ENCODE data around the gene HRH2. TPM values are rescaled to one million over a fixed set of nuclear protein-coding genes. Genes with fewer than 3 reads are reported as not detected.

HRH2 gene
- total and polyA plus RNA-seq, 2 experiments from 2014 or later = not detected

DNA sequence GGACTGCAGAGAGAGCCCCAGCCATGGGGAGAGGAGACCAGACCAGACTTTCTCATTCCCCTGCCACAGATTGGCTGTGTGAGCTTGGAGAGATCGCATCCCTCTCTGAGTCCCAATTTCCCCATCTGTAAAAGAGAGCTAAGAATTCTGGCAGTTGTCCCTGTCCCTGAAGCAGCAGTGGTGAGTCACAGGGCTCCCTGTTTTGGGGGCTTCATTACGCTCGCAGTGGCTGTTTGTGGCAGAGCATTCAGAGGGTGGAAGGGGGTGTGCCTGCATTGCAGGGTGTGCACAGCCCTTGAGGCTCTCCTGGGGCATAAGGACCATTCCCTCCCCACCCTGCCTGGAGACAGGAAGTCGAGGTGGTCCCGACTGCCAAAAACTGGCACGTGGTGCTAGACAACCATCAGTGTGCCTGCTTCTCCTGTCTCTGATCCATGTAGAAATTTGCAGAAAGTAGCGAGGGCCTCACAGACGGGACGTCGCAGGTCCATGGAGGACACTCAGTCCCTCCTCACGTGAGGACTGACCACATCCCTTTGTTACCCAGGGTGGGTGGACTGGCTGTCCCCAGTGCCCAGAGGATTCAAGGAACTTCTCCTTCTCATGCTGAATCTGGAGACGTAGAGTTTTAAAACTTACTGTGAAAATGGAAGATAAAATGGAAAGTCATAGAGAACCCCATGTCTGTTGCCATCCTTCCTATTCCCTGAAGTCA, 35.3 kb downstream of the HRH2 start:
- Histone ChIP-seq H3K4me3 (no peak overlapping the region), H4K20me1 (ENCODE audit: insufficient read depth) (no peaks in the 10 kb centered on the region), H3K27ac (no peak overlapping the region), H2AFZ (no peak overlapping the region), H3K4me1 (ENCODE audit: insufficient read depth) (no peaks in the 10 kb centered on the region), H3K79me2 (ENCODE audit: insufficient read depth) (no peaks in the 10 kb centered on the region), H3K27me3 (replicated peaks; ENCODE audit: insufficient read depth) (no peaks in the 10 kb centered on the region), H3K36me3 (ENCODE audit: low read depth) (no peaks in the 10 kb centered on the region), H3K9ac (no peak overlapping the region), H3K9me2 (ENCODE audit: insufficient read depth) (no peaks in the 10 kb centered on the region), H3F3A (ENCODE audit: insufficient read depth) (no peaks in the 10 kb centered on the region), H3K9me3 (ENCODE audit: low read depth) (no peaks in the 10 kb centered on the region), H3K4me2 (ENCODE audit: unreplicated experiment) (no peak overlapping the region)
- no peak for DNase-seq
- in situ Hi-C loops (cut with MboI) = no loop called here
- TF ChIP-seq EZH2 (IDR thresholded peaks at IDR 0.05; ENCODE audit: insufficient read depth, poor library complexity, severe bottlenecking) (no peak), EZH2phosphoT487 (IDR thresholded peaks at IDR 0.05; ENCODE audit: insufficient read depth, low read depth) (no peak)
- 40 to 48% methylated on average over 12 of the region's 12 CpGs for WGBS, 2 experiments (ENCODE audit: low coverage in 1 of 2, low lambda C conversion rate in 2 of 2, missing lambda C conversion rate in 2 of 2)

DNA sequence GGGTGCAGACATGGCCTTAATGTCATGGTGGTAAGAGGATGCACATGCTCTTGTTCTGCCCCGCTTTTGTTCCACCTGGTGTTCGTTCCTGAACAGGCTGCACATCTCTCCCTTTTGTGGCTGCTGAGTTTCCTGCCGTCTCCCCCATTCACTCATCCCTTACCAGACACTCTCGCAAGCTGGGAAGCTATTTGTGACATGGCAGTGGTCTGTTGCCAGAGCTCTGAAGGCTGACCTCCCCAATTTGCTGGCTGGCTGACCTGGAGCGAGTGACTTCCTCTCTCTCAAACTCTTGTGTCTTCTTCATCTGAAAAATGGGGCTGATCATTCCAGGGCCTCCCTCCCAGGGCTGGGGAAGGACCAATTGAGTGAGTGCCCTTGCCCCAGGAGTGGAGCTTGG, 35.9 kb downstream of the HRH2 start:
- no peaks in the 10 kb centered on the region for H3F3A ChIP-seq (ENCODE audit: insufficient read depth)
- WGBS, 2 experiments (ENCODE audit: low coverage in 1 of 2, low lambda C conversion rate in 2 of 2, missing lambda C conversion rate in 2 of 2) = 10 to 13% methylated on average over 5 of the region's 5 CpGs
- no peak for TF ChIP-seq EZH2phosphoT487 (IDR thresholded peaks at IDR 0.05; ENCODE audit: insufficient read depth, low read depth)
- no peak for TF ChIP-seq EZH2 (IDR thresholded peaks at IDR 0.05; ENCODE audit: insufficient read depth, poor library complexity, severe bottlenecking)
- no peaks in the 10 kb centered on the region for H3K27me3 ChIP-seq (replicated peaks; ENCODE audit: insufficient read depth)
- no peak overlapping the region for H3K27ac ChIP-seq
- in situ Hi-C loops (cut with MboI) = no loop called here
- no peak overlapping the region for H3K4me3 ChIP-seq
- H3K9ac ChIP-seq = no peak overlapping the region
- no peaks in the 10 kb centered on the region for H3K9me2 ChIP-seq (ENCODE audit: insufficient read depth)
- no peaks in the 10 kb centered on the region for H3K36me3 ChIP-seq (ENCODE audit: low read depth)
- H3K4me1 ChIP-seq (ENCODE audit: insufficient read depth) = no peaks in the 10 kb centered on the region
- DNase-seq = no peak
- no peak overlapping the region for H3K4me2 ChIP-seq (ENCODE audit: unreplicated experiment)
- H3K9me3 ChIP-seq (ENCODE audit: low read depth) = no peaks in the 10 kb centered on the region
- H3K79me2 ChIP-seq (ENCODE audit: insufficient read depth) = no peaks in the 10 kb centered on the region
- H2AFZ ChIP-seq = no peak overlapping the region
- H4K20me1 ChIP-seq (ENCODE audit: insufficient read depth) = no peaks in the 10 kb centered on the region

DNA sequence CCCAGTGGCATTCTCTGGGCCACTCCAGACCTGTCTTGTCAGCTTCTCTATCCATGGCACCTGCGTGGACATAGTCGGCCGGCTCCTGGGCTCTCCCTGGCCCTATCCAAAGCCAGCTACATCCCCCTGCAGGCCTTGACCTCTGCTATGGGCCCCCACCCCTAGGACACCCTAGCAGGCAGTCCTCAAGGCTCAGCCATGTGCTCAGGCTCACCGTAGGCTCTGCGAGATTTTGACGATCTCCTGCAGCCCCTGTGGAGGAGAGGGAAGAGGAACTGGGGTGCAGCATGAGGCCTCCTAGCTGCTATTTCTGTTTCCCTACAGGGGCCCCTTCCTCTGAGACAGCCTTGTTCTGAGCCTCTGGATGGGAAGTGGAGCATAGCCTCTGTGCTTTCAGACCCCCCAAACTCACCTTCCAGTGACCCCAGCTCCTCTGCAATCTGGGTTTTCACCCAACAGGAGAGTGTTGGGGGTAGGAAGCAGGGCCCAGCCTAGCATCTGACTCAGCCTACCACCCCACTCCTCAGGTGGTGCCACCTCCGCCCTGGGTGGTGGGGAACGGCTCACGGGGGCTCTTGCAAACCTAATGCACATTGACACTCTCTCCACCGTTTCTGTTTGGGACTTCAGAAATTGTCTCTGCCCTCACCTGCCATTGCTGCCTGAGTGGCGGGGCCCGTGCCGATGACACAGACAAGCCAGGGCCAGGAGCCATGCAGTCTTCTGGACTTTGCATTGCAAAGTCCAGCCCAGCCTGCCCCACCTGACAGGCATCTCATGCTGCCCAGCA, 36.7 kb downstream of the HRH2 start:
- Histone ChIP-seq H3K27ac (no peak overlapping the region), H4K20me1 (ENCODE audit: insufficient read depth) (no peaks in the 10 kb centered on the region), H3K4me3 (no peak overlapping the region), H2AFZ (no peak overlapping the region), H3K27me3 (replicated peaks; ENCODE audit: insufficient read depth) (no peaks in the 10 kb centered on the region), H3K9me2 (ENCODE audit: insufficient read depth) (no peaks in the 10 kb centered on the region), H3F3A (ENCODE audit: insufficient read depth) (no peaks in the 10 kb centered on the region), H3K9ac (no peak overlapping the region), H3K36me3 (ENCODE audit: low read depth) (no peaks in the 10 kb centered on the region), H3K4me1 (ENCODE audit: insufficient read depth) (no peaks in the 10 kb centered on the region), H3K9me3 (ENCODE audit: low read depth) (no peaks in the 10 kb centered on the region), H3K79me2 (ENCODE audit: insufficient read depth) (no peaks in the 10 kb centered on the region), H3K4me2 (ENCODE audit: unreplicated experiment) (no peak overlapping the region)
- DNase-seq = no peak
- in situ Hi-C loops (cut with MboI) = no loop called here
- no peak for TF ChIP-seq EZH2 (IDR thresholded peaks at IDR 0.05; ENCODE audit: insufficient read depth, poor library complexity, severe bottlenecking)
- TF ChIP-seq EZH2phosphoT487 (IDR thresholded peaks at IDR 0.05; ENCODE audit: insufficient read depth, low read depth) = no peak
- WGBS, 2 experiments (ENCODE audit: low coverage in 1 of 2, low lambda C conversion rate in 2 of 2, missing lambda C conversion rate in 2 of 2) = 24 to 31% methylated on average over 13 of the region's 13 CpGs

DNA sequence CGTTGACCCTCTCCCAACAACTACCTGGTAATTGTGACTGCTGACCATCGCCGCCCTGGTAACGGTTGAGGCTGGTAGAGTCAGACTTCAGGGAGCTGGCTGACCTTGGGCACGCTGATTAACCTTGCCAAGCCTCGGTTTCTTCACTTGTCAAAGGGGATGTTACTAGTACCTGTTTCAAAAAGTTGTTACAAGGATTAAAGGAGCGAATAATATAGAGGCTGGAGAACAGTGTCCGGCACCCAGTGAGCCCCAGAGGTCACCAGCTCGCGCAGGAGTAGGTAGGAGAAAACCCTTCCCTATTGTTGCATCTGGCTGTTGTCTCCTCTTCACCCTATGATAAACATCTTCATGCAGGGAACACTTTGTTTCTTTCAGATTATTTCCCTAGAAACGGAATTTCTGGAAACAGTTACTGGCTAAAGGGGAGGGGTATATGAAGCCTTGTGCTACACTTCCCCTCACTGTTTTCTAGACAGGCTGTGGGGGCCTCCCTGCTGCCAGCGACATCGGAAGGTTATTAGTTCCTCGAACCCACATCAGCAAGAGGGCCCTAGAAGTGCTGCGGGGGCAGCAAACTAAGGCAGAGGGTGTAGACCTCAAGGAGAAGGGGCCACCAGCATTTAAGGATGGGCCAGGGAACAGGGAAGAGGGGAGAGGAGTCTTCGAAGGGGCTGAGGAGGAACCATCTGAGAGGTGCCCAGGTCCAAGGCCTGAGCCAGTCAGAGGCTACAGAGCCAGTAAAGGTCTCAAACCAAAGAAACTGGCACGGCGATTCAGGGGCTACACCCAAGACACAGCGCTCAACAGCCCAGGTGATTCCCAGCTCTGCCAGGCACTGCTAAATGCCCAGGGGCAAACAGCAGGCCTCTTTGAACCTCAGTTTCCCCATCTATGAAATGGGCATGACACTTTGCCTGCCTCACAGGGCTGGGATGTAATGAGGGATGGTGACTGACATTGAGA, 37.6 kb downstream of the HRH2 start:
- Histone ChIP-seq H3K27ac (no peak overlapping the region), H3K4me1 (ENCODE audit: insufficient read depth) (no peaks in the 10 kb centered on the region), H3K4me2 (ENCODE audit: unreplicated experiment) (no peak overlapping the region), H3K36me3 (ENCODE audit: low read depth) (no peaks in the 10 kb centered on the region), H3K9me3 (ENCODE audit: low read depth) (no peaks in the 10 kb centered on the region), H3K4me3 (no peak overlapping the region), H4K20me1 (ENCODE audit: insufficient read depth) (no peaks in the 10 kb centered on the region), H3K27me3 (replicated peaks; ENCODE audit: insufficient read depth) (no peaks in the 10 kb centered on the region), H2AFZ (no peak overlapping the region), H3K79me2 (ENCODE audit: insufficient read depth) (no peaks in the 10 kb centered on the region), H3F3A (ENCODE audit: insufficient read depth) (no peaks in the 10 kb centered on the region), H3K9ac (no peak overlapping the region), H3K9me2 (ENCODE audit: insufficient read depth) (no peaks in the 10 kb centered on the region)
- no peak for TF ChIP-seq EZH2phosphoT487 (IDR thresholded peaks at IDR 0.05; ENCODE audit: insufficient read depth, low read depth)
- TF ChIP-seq EZH2 (IDR thresholded peaks at IDR 0.05; ENCODE audit: insufficient read depth, poor library complexity, severe bottlenecking) = no peak
- whole genome bisulfite sequencing, 2 experiments (ENCODE audit: low coverage in 1 of 2, low lambda C conversion rate in 2 of 2, missing lambda C conversion rate in 2 of 2) = 44 to 51% methylated on average over 18 to 19 of the region's 19 CpGs
- no peak for DNase-seq
- in situ Hi-C loops (cut with MboI) = no loop called here
